Hepatocyte (in vitro differentiated cells): ENCODE data around the gene NUDCD2.

ENCODE experiments used
- CTCF ChIP-seq: fragments of 200-600 bp; sonication (generic); IDR thresholded peaks from 2 replicates; pipeline ENCODE4 v1.5.1; 2016; ENCODE audit warnings: antibody characterized with exemption, mild to moderate bottlenecking; ENCODE audit not compliant: poor library complexity
- EZH2 ChIP-seq: fragments of 200-600 bp; sonication (generic); IDR thresholded peaks from 2 replicates; pipeline ENCODE4 v1.6.1; 2016; ENCODE audit warnings: antibody characterized with exemption, mild to moderate bottlenecking, borderline replicate concordance
- EZH2phosphoT487 ChIP-seq: fragments of 200-600 bp; sonication (generic); IDR thresholded peaks from one replicate; pipeline ENCODE4 v1.6.1; 2018; ENCODE audit warnings: antibody characterized with exemption, mild to moderate bottlenecking, low read depth, moderate library complexity; ENCODE audit not compliant: unreplicated experiment, severe bottlenecking

GRCh38 chr5:163460562-163461171 is 765 bp upstream of the NUDCD2 start, which contains the start of gene HMMR:
- TF ChIP-seq EZH2phosphoT487 (no peak), CTCF (no peak), EZH2 (no peak)
